Hepatocyte (in vitro differentiated cells): Measurements from ENCODE around the gene TEX36. TPM values are rescaled to one million over a fixed set of nuclear protein-coding genes. Genes with fewer than 3 reads are reported as not detected.

Experiments
- DNase-seq: peaks from one replicate; pipeline ENCODE4 v3.0.0-alpha.2; 2016; ENCODE audit warnings: low spot score
- H2AFZ ChIP-seq: fragments of 200-600 bp; sonication (generic); 2 replicates; pipeline ENCODE4 v1.6.0; 2016; ENCODE audit warnings: antibody characterized with exemption, mild to moderate bottlenecking
- H3K27ac ChIP-seq: fragments of 200-600 bp; sonication (generic); 2 replicates; pipeline ENCODE4 v1.5.1; 2016; ENCODE audit warnings: mild to moderate bottlenecking
- H3K27me3 ChIP-seq: fragments of 200-600 bp; sonication (generic); 2 replicates; pipeline ENCODE4 v1.6.1; 2016
- H3K36me3 ChIP-seq: fragments of 200-600 bp; sonication (generic); replicated peaks from 2 replicates; pipeline ENCODE4 v1.5.1; 2016; ENCODE audit warnings: low read depth; ENCODE audit not compliant: insufficient read depth
- H3K4me1 ChIP-seq: fragments of 200-600 bp; sonication (generic); 2 replicates; pipeline ENCODE4 v1.5.1; 2016; ENCODE audit warnings: mild to moderate bottlenecking, moderate library complexity; ENCODE audit not compliant: insufficient read depth
- H3K4me2 ChIP-seq: fragments of 200-600 bp; sonication (generic); 2 replicates; pipeline ENCODE4 v1.6.0; 2016
- H3K4me3 ChIP-seq: fragments of 200-600 bp; sonication (generic); 2 replicates; pipeline ENCODE4 v1.5.1; 2016; ENCODE audit warnings: mild to moderate bottlenecking
- H3K79me2 ChIP-seq: fragments of 200-600 bp; sonication (generic); 2 replicates; pipeline ENCODE4 v1.6.0; 2017; ENCODE audit warnings: mild to moderate bottlenecking
- H3K9me2 ChIP-seq: fragments of 200-600 bp; sonication (generic); replicated peaks from 2 replicates; pipeline ENCODE4 v1.6.0; 2017; ENCODE audit warnings: mild to moderate bottlenecking; ENCODE audit not compliant: insufficient read depth
- H3K9me3 ChIP-seq: fragments of 200-600 bp; sonication (generic); 2 replicates; pipeline ENCODE4 v1.5.1; 2016; ENCODE audit warnings: low read depth, mild to moderate bottlenecking
- H4K20me1 ChIP-seq: fragments of 200-600 bp; sonication (generic); 2 replicates; pipeline ENCODE4 v1.6.0; 2016; ENCODE audit warnings: mild to moderate bottlenecking; ENCODE audit not compliant: insufficient read depth, poor library complexity, severe bottlenecking
- EZH2 ChIP-seq: fragments of 200-600 bp; sonication (generic); IDR thresholded peaks from 2 replicates; pipeline ENCODE4 v1.6.1; 2016; ENCODE audit warnings: antibody characterized with exemption, mild to moderate bottlenecking, borderline replicate concordance
- EZH2phosphoT487 ChIP-seq: fragments of 200-600 bp; sonication (generic); IDR thresholded peaks from one replicate; pipeline ENCODE4 v1.6.1; 2018; ENCODE audit warnings: antibody characterized with exemption, mild to moderate bottlenecking, low read depth, moderate library complexity; ENCODE audit not compliant: unreplicated experiment, severe bottlenecking
- WGBS: methylation state at CpG from one replicate; pipeline ENCODE4 v1.1.6; 2016; ENCODE audit warnings: low lambda C conversion rate; ENCODE audit errors: missing lambda C conversion rate; 5-methylcytosine and 5-hydroxymethylcytosine counted together
- polyA plus RNA-seq: library from polyadenylated mRNA; unstranded; fragments of >200 nt; fragmentation: Nextera tagmentation; extraction: Ambion mirVana; gene quantifications from 2 replicates; pipeline ENCODE4 v1.2.1, GENCODE V29; 2016
- total RNA-seq: library from RNA; depleted of rRNA; stranded (reverse); fragments of >200 nt; gene quantifications from 2 replicates; pipeline ENCODE4 v1.2.3, GENCODE V29; 2014
- TF ChIP-seq, protein P1 (sequence below): fragments of 200-600 bp; sonication (generic); IDR thresholded peaks from 2 replicates; pipeline ENCODE4 v1.5.1; 2016; ENCODE audit warnings: antibody characterized with exemption, mild to moderate bottlenecking; ENCODE audit not compliant: poor library complexity

TEX36 gene
- total and polyA plus RNA-seq, 2 experiments from 2014 or later = not detected

DNA sequence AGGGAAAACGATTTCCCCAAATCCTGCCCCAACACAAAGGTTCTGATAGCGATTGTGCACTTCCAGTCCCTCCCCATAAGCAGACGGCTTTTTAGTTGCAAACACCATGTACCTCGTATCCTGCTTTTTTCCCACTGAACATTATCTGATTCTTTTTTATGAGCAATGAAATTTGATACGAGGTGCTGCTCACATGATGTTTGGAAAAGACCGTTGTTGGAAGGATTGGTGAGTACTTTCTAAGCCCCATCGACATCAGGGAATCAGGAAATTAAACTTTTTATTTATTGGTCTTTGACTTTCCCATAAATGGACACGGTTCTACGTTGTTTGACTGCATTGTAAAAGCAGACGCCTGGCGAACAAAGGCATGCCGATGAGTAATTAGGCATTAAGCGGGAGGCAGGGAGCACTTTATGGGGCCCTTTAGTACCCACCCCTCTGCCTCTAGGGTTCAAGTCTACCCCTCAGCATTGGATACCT, 49.4 kb downstream of the TEX36 start:
- TF ChIP-seq, protein P1, sequence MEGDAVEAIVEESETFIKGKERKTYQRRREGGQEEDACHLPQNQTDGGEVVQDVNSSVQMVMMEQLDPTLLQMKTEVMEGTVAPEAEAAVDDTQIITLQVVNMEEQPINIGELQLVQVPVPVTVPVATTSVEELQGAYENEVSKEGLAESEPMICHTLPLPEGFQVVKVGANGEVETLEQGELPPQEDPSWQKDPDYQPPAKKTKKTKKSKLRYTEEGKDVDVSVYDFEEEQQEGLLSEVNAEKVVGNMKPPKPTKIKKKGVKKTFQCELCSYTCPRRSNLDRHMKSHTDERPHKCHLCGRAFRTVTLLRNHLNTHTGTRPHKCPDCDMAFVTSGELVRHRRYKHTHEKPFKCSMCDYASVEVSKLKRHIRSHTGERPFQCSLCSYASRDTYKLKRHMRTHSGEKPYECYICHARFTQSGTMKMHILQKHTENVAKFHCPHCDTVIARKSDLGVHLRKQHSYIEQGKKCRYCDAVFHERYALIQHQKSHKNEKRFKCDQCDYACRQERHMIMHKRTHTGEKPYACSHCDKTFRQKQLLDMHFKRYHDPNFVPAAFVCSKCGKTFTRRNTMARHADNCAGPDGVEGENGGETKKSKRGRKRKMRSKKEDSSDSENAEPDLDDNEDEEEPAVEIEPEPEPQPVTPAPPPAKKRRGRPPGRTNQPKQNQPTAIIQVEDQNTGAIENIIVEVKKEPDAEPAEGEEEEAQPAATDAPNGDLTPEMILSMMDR = no peak
- H3K9me3 ChIP-seq = no peaks in the 10 kb centered on the region
- no peaks in the 10 kb centered on the region for H3K79me2 ChIP-seq
- WGBS = 50% methylated on average over 13 of the region's 13 CpGs
- no peak for DNase-seq
- H4K20me1 ChIP-seq = no peaks in the 10 kb centered on the region
- no peaks in the 10 kb centered on the region for H3K9me2 ChIP-seq
- H2AFZ ChIP-seq = no peak overlapping the region
- peak overlapping the region; percentile 53 for H3K4me2 ChIP-seq
- no peaks in the 10 kb centered on the region for H3K36me3 ChIP-seq
- no peaks in the 10 kb centered on the region for H3K27me3 ChIP-seq
- no peak overlapping the region for H3K27ac ChIP-seq
- no peak overlapping the region for H3K4me3 ChIP-seq
- peaks cover 10% of the 10 kb centered on the region for H3K4me1 ChIP-seq

DNA sequence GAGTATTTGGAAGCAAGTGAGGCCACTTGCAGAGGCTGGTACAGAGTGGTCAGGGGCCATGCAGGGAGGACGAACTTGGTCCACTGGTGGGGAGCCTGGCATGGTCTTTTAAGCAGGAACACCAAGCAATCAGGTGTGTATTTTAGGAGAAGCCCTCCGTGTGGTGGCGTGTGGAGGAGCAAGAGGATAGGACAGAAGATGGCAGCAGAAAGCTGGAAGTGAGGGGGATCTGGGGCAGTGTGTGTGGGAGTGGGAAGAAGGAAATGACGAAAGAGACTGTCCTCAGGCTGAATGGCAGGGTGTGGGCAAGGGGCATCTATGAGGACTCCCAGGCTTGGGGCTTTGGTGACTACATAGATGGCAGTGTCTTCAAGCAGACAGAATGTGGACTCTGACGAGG, 51.2 kb downstream of the TEX36 start:
- H4K20me1 ChIP-seq = no peaks in the 10 kb centered on the region
- H3K9me3 ChIP-seq = no peaks in the 10 kb centered on the region

DNA sequence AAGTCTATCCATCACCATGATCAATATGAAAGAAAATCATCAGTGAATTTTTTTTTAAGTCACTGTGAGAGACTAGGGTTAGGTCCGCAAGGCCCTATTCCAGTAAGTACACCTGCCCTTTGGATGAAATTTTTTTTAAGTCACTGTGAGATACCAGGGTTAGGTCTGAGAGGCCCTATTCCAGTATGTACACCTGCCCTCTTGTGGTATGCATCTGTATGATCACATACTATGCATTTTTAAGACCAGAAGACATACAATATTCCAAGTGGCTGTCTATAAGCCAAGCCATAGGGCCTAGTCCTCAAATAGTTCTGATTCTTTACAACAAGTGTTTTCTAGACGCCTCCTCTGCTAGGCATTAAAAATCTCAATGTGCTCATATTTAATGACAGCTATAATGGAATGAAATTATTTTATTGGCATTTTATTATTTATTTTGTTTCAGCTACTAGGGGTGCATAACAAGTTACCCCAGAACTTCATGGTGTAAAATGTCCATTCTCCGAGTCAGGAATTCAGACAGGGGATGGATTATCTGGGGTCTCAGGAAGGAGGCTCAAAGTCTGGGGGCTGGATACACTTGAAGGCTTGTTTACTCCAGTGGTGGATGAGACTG, 53.1 kb downstream of the TEX36 start:
- TF ChIP-seq, protein P1 = peak; percentile 66
- TF ChIP-seq EZH2 = no peak
- no peak overlapping the region for H3K4me2 ChIP-seq
- 78% methylated on average over 3 of the region's 3 CpGs for WGBS
- peaks cover 3% of the 10 kb centered on the region for H3K27me3 ChIP-seq
- peak; percentile 68 for DNase-seq
- H3K36me3 ChIP-seq = no peaks in the 10 kb centered on the region
- no peak overlapping the region for H3K27ac ChIP-seq
- H4K20me1 ChIP-seq = no peaks in the 10 kb centered on the region
- no peak overlapping the region for H2AFZ ChIP-seq
- no peak overlapping the region for H3K4me3 ChIP-seq
- no peaks in the 10 kb centered on the region for H3K9me2 ChIP-seq
- H3K9me3 ChIP-seq = no peaks in the 10 kb centered on the region
- no peaks in the 10 kb centered on the region for H3K79me2 ChIP-seq
- H3K4me1 ChIP-seq = peaks cover 10% of the 10 kb centered on the region

More for the DNA sequence above, 51.2 kb downstream of the TEX36 start:
- DNase-seq = no peak
- no peak overlapping the region for H2AFZ ChIP-seq
- no peaks in the 10 kb centered on the region for H3K9me2 ChIP-seq
- H3K4me1 ChIP-seq = peaks cover 10% of the 10 kb centered on the region
- H3K27me3 ChIP-seq = peaks cover 3% of the 10 kb centered on the region
- H3K36me3 ChIP-seq = no peaks in the 10 kb centered on the region
- WGBS = 88% methylated on average over 5 of the region's 5 CpGs
- TF ChIP-seq EZH2 (no peak), EZH2phosphoT487 (no peak)
- TF ChIP-seq, protein P1 = no peak
- no peak overlapping the region for H3K4me3 ChIP-seq
- no peak overlapping the region for H3K4me2 ChIP-seq
- H3K79me2 ChIP-seq = no peaks in the 10 kb centered on the region
- no peak overlapping the region for H3K27ac ChIP-seq
